ENCODE measurements around the gene PCYOX1L.
A peak's percentile ranks its signal among the peaks of the same experiment; 100 is the strongest.

Gene PCYOX1L

GRCh38 chr5:149381986-149382338 lies 24.1 kb downstream of the PCYOX1L start:
- peak; percentile 41 for DNase-seq (ENCODE audit: extremely low read depth, insufficient read length)
- no peaks in the 10 kb centered on the region for H3K36me3 ChIP-seq (ENCODE audit: control insufficient read depth, insufficient read depth, low read length)
- no peak overlapping the region for H3K4me3 ChIP-seq (replicated peaks; ENCODE audit: low read depth, low read length)
- TF ChIP-seq, protein P1, sequence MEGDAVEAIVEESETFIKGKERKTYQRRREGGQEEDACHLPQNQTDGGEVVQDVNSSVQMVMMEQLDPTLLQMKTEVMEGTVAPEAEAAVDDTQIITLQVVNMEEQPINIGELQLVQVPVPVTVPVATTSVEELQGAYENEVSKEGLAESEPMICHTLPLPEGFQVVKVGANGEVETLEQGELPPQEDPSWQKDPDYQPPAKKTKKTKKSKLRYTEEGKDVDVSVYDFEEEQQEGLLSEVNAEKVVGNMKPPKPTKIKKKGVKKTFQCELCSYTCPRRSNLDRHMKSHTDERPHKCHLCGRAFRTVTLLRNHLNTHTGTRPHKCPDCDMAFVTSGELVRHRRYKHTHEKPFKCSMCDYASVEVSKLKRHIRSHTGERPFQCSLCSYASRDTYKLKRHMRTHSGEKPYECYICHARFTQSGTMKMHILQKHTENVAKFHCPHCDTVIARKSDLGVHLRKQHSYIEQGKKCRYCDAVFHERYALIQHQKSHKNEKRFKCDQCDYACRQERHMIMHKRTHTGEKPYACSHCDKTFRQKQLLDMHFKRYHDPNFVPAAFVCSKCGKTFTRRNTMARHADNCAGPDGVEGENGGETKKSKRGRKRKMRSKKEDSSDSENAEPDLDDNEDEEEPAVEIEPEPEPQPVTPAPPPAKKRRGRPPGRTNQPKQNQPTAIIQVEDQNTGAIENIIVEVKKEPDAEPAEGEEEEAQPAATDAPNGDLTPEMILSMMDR (IDR thresholded peaks at IDR 0.05; ENCODE audit: insufficient read depth, low read length, poor library complexity, severe bottlenecking), result peak; percentile 93
- H3K27me3 ChIP-seq (replicated peaks; ENCODE audit: control insufficient read depth, insufficient read depth, low read length), result no peaks in the 10 kb centered on the region; the same call in 1 of the 2 replicates

DNA sequence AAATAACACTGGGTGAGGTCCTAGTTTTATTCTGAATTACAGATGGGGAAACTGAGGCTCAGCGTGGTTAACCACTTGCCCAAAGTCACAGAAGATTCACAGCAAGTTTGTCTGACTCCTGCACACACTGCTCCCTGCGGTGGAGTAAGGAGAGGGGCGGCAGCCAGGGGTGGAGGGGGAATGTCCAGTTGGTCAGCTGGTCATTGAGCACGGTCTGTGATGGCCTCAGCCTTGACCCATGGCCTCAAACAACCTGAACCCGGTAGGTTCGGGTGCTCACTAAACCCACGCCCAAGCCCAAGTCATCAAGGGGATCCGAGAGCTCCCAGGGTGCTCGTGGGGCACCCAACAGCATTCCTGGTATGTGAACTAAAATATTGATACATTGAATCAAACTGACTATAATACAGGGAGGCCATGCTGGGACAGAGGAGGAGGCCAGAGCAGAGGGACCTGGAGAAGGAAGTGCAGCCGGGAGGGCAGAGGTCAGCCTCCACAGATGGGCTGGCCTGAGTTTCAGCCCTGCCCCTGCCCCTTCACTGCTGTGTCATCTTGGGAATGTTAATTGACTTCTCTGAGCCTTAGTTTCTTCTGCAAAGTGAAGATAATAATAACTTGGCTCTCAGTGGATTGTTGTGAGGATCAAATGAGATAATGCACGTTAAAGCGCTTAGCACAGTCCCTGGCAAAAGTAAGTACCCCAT lies 24.8 kb downstream of the PCYOX1L start:
- no peak overlapping the region for H3K4me3 ChIP-seq (replicated peaks; ENCODE audit: low read depth, low read length)
- H3K36me3 ChIP-seq (ENCODE audit: control insufficient read depth, insufficient read depth, low read length), result no peaks in the 10 kb centered on the region
- H3K27me3 ChIP-seq (replicated peaks; ENCODE audit: control insufficient read depth, insufficient read depth, low read length), result no peaks in the 10 kb centered on the region; the same call in 1 of the 2 replicates
- DNase-seq (ENCODE audit: extremely low read depth, insufficient read length), result no peak
- TF ChIP-seq, protein P1 (IDR thresholded peaks at IDR 0.05; ENCODE audit: insufficient read depth, low read length, poor library complexity, severe bottlenecking), result no peak

DNA sequence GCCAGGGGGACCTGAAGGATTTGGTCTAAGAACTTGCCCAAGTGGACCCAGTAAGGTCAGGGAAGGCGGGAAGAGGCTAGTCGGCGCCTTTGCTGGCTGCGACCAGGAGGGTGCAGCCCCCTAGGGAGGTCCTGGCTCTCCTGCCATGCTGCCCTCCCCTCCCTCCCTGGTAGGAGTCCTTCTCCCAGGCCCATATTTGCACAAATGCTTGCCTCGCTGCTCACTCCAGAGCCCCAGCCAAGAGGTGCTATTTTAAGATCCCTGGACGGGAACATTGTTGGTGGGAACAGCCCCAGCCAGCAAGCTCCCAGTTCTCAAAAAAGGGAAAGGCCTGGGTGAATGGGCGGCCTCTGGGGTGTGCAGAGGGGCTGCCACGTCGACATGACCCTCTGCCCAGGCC lies 25.6 kb downstream of the PCYOX1L start:
- DNase-seq (ENCODE audit: extremely low read depth, insufficient read length), result no peak
- TF ChIP-seq, protein P1 (IDR thresholded peaks at IDR 0.05; ENCODE audit: insufficient read depth, low read length, poor library complexity, severe bottlenecking), result no peak

DNA sequence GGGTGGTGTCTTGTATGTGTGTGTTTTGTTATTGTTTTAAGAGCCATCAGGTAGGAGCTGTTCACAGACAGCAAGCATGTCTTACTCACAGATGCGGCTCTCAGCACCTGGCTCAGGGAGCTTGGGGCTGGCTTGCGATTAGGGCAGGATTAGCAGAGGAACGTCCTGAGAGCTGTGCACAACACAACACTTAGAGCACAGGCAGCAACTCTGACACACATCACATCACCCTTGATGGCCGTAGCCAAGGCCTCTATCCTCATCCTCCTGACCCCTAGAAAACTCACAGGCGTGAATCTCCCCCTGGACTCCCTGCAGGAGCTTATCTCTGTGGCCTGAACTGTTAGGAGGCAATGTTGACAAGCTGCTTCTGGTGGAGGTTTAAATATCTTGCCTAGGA lies 28.3 kb downstream of the PCYOX1L start:
- no peak for DNase-seq (ENCODE audit: extremely low read depth, insufficient read length)
- H3K4me3 ChIP-seq (replicated peaks; ENCODE audit: low read depth, low read length), result no peak overlapping the region
- H3K36me3 ChIP-seq (ENCODE audit: control insufficient read depth, insufficient read depth, low read length), result no peaks in the 10 kb centered on the region
- no peaks in the 10 kb centered on the region for H3K27me3 ChIP-seq (replicated peaks; ENCODE audit: control insufficient read depth, insufficient read depth, low read length)
- TF ChIP-seq, protein P1 (IDR thresholded peaks at IDR 0.05; ENCODE audit: insufficient read depth, low read length, poor library complexity, severe bottlenecking), result no peak

More for the DNA sequence above, 25.6 kb downstream of the PCYOX1L start:
- Histone ChIP-seq H3K27me3 (replicated peaks; ENCODE audit: control insufficient read depth, insufficient read depth, low read length) (no peaks in the 10 kb centered on the region; the same call in 1 of the 2 replicates), H3K4me3 (replicated peaks; ENCODE audit: low read depth, low read length) (no peak overlapping the region), H3K36me3 (ENCODE audit: control insufficient read depth, insufficient read depth, low read length) (no peaks in the 10 kb centered on the region)

- Histone ChIP-seq H3K36me3 (ENCODE audit: control insufficient read depth, insufficient read depth, low read length) (no peaks in the 10 kb centered on the region), H3K27me3 (replicated peaks; ENCODE audit: control insufficient read depth, insufficient read depth, low read length) (no peaks in the 10 kb centered on the region), H3K4me3 (replicated peaks; ENCODE audit: low read depth, low read length) (no peak overlapping the region)
- TF ChIP-seq, protein P1 (IDR thresholded peaks at IDR 0.05; ENCODE audit: insufficient read depth, low read length, poor library complexity, severe bottlenecking), result no peak
- DNase-seq (ENCODE audit: extremely low read depth, insufficient read length), result no peak
These were observed 29.3 kb downstream of the PCYOX1L start for GRCh38 chr5:149387081-149387631.
